CD14-positive monocyte (primary cell): ENCODE data around the gene LACTB. TPM values are rescaled to one million over a fixed set of nuclear protein-coding genes. Genes with fewer than 3 reads are reported as not detected.

ENCODE experiments used
- DNase-seq, 3 donors: peaks; one replicate each; pipeline ENCODE4 v3.0.0-alpha.2; 2011 to 2022
- H2AFZ ChIP-seq: 2 replicates; pipeline ENCODE4 v1.6.0; 2012; ENCODE audit warnings: mild to moderate bottlenecking, low read depth, low read length, inconsistent platforms; ENCODE audit not compliant: insufficient read depth, poor library complexity, severe bottlenecking
- H3K27ac ChIP-seq, 2 donors: 1 replicate in 1 of 2; 2 replicates in 1 of 2; pipeline ENCODE4 v1.5.1; 2012 to 2013; ENCODE audit warnings: low read length in 2 of 2, control low read depth in 1 of 2, inconsistent platforms in 1 of 2, low read depth in 1 of 2, mild to moderate bottlenecking in 1 of 2
- H3K27me3 ChIP-seq, 2 donors: one replicate each; pipeline versions ENCODE4 v1.6.0 to v1.6.1; 2011 to 2013; ENCODE audit warnings: low read length in 2 of 2; ENCODE audit not compliant: control insufficient read depth in 2 of 2, insufficient read depth in 2 of 2
- H3K36me3 ChIP-seq, 2 donors: replicated peaks in 1 of 2; 1 replicate in 1 of 2; 2 replicates in 1 of 2; pipeline versions ENCODE4 v1.5.1 to v1.6.1; 2012 to 2013; ENCODE audit warnings: low read length in 2 of 2, control low read depth in 1 of 2, inconsistent platforms in 1 of 2, mild to moderate bottlenecking in 1 of 2; ENCODE audit not compliant: insufficient read depth in 2 of 2, control insufficient read depth in 1 of 2
- H3K4me1 ChIP-seq, 2 donors: 1 replicate in 1 of 2; 2 replicates in 1 of 2; pipeline versions ENCODE4 v1.5.1 to v1.6.1; 2012 to 2013; ENCODE audit warnings: low read length in 2 of 2, control low read depth in 1 of 2, inconsistent platforms in 1 of 2, mild to moderate bottlenecking in 1 of 2, moderate library complexity in 1 of 2; ENCODE audit not compliant: insufficient read depth in 2 of 2, control insufficient read depth in 1 of 2
- H3K4me2 ChIP-seq: replicated peaks from 2 replicates; pipeline ENCODE3; 2012; ENCODE audit warnings: low read length, moderate library complexity, mild to moderate bottlenecking; ENCODE audit not compliant: poor library complexity, severe bottlenecking; ENCODE audit errors: extremely low read depth
- H3K4me3 ChIP-seq, 3 experiments: fragments of 200-600 bp in 1 of 3; sonication (generic) in 1 of 3; replicated peaks in 1 of 3; 1 replicate in 2 of 3; 2 replicates in 1 of 3; pipeline ENCODE4 v1.5.1; 2011 to 2013; ENCODE audit warnings: low read length in 3 of 3, mild to moderate bottlenecking in 3 of 3, control low read depth in 2 of 3, low read depth in 2 of 3, inconsistent platforms in 1 of 3, moderate library complexity in 1 of 3
- H3K79me2 ChIP-seq: 2 replicates; pipeline ENCODE4 v1.6.0; 2012; ENCODE audit warnings: mild to moderate bottlenecking, control low read depth, inconsistent platforms, low read length, moderate library complexity; ENCODE audit not compliant: insufficient read depth
- H3K9ac ChIP-seq: 2 replicates; pipeline ENCODE4 v1.6.0; 2017; ENCODE audit warnings: low read length, mild to moderate bottlenecking; ENCODE audit not compliant: insufficient read depth, poor library complexity, severe bottlenecking
- H3K9me3 ChIP-seq, 2 donors: replicated peaks in 1 of 2; 1 replicate in 1 of 2; 2 replicates in 1 of 2; pipeline versions ENCODE4 v1.5.1 to v1.6.1; 2012 to 2013; ENCODE audit warnings: low read length in 2 of 2, control low read depth in 1 of 2; ENCODE audit not compliant: control insufficient read depth in 1 of 2, insufficient read depth in 1 of 2
- H4K20me1 ChIP-seq: 2 replicates; pipeline ENCODE4 v1.6.0; 2012; ENCODE audit warnings: mild to moderate bottlenecking, low read length, control low read depth, moderate library complexity; ENCODE audit not compliant: insufficient read depth
- H3K27ac Mint-ChIP-seq, 7 donors: one replicate each; pipeline ENCODE4 v1.8.0; 2020; ENCODE audit warnings: mild to moderate bottlenecking in 7 of 7, mixed read lengths in 7 of 7, moderate library complexity in 6 of 7, inconsistent platforms in 2 of 7
- H3K27me3 Mint-ChIP-seq, 3 donors: one replicate each; pipeline ENCODE4 v1.8.0; 2021 to 2022; ENCODE audit warnings: low read depth in 3 of 3, mild to moderate bottlenecking in 3 of 3, mixed read lengths in 3 of 3, moderate library complexity in 3 of 3, inconsistent platforms in 1 of 3
- H3K36me3 Mint-ChIP-seq, 2 donors: one replicate each; pipeline ENCODE4 v1.8.0; 2020; ENCODE audit warnings: mixed read lengths in 2 of 2, inconsistent platforms in 1 of 2, mild to moderate bottlenecking in 1 of 2
- H3K4me1 Mint-ChIP-seq: one replicate; pipeline ENCODE4 v1.8.0; 2020; ENCODE audit warnings: mild to moderate bottlenecking, mixed read lengths
- H3K4me3 Mint-ChIP-seq, 2 donors: one replicate each; pipeline ENCODE4 v1.8.0; 2020; ENCODE audit warnings: mild to moderate bottlenecking in 2 of 2, mixed read lengths in 2 of 2, moderate library complexity in 1 of 2
- H3K9me3 Mint-ChIP-seq, 7 donors: one replicate each; pipeline ENCODE4 v1.8.0; 2020 to 2022; ENCODE audit warnings: mixed read lengths in 7 of 7, mild to moderate bottlenecking in 6 of 7, moderate library complexity in 6 of 7, inconsistent platforms in 2 of 7
- CTCF ChIP-seq: fragments of 200-600 bp; IDR thresholded peaks from one replicate; pipeline ENCODE4 v1.8.0; 2022; ENCODE audit warnings: antibody characterized with exemption, mild to moderate bottlenecking
- WGBS: methylation state at CpG from one replicate; pipeline ENCODE4 v1.1.5; 2013; ENCODE audit warnings: missing lambda C conversion rate; ENCODE audit not compliant: insufficient coverage; 5-methylcytosine and 5-hydroxymethylcytosine counted together
- intact Hi-C, 2 donors: fragments of 100-400 bp; cut with micrococcal nuclease; formaldehyde crosslinking; loops; one replicate each; pipeline versions ENCODE4 v1.15.0 to v1.15.1; 2023
- polyA plus RNA-seq, 3 donors: library from polyadenylated mRNA; depleted of rRNA in 1 of 3; unstranded in 2 of 3; stranded (reverse) in 1 of 3; fragments of 300-500 nt in 2 of 3; fragments of >200 nt in 1 of 3; fragmentation: Illumina TruSeq in 2 of 3; gene quantifications; 1 replicate in 2 of 3; 2 replicates in 1 of 3; pipeline ENCODE4 v1.2.3, GENCODE V29; 2012 to 2021

Gene LACTB
- polyA plus RNA-seq, 3 donors = 18.5 to 59.3 (median 40.4) TPM

- no peak overlapping the region for H3K9ac ChIP-seq
- intact Hi-C loops = no loop called here
- peaks cover 8% of the 10 kb centered on the region in 2 donors for H3K4me1 ChIP-seq
- WGBS = 100% methylated on average over 2 of the region's 3 CpGs
- Mint-ChIP-seq H3K27me3 (no peaks in the 10 kb centered on the region), H3K36me3 (peaks cover 60 to 65% of the 10 kb centered on the region in 2 donors), H3K4me3 (no peak overlapping the region), H3K27ac (no peak overlapping the region), H3K4me1 (peaks cover 14% of the 10 kb centered on the region), H3K9me3 (peaks cover 0 to 3% (median 0%) of the 10 kb centered on the region in 7 donors)
- H3K4me2 ChIP-seq = no peak overlapping the region
- no peak for DNase-seq
- TF ChIP-seq CTCF = no peak
- H3K79me2 ChIP-seq = peaks cover 69% of the 10 kb centered on the region
- peaks cover 63 to 71% of the 10 kb centered on the region in 2 donors for H3K36me3 ChIP-seq
- H3K27me3 ChIP-seq = no peaks in the 10 kb centered on the region
- H4K20me1 ChIP-seq = peaks cover 91% of the 10 kb centered on the region
- no peak overlapping the region for H3K27ac ChIP-seq
- H3K9me3 ChIP-seq = no peaks in the 10 kb centered on the region
- no peak overlapping the region for H3K4me3 ChIP-seq
- no peak overlapping the region for H2AFZ ChIP-seq
Measured at GRCh38 chr15:63126726-63127125, 5.1 kb downstream of the LACTB start.

- H3K27me3 Mint-ChIP-seq = no peaks in the 10 kb centered on the region
Measured at GRCh38 chr15:63133786-63134185, 12.1 kb downstream of the LACTB start.

More at GRCh38 chr15:63133786-63134185, 12.1 kb downstream of the LACTB start:
- Histone ChIP-seq H3K27ac (peak overlapping the region in 1 of 2 donors; percentile 99), H4K20me1 (peaks cover 33% of the 10 kb centered on the region), H3K79me2 (peaks cover 56% of the 10 kb centered on the region), H3K9me3 (no peaks in the 10 kb centered on the region), H3K4me1 (peaks cover 21 to 27% of the 10 kb centered on the region in 2 donors), H2AFZ (no peak overlapping the region), H3K9ac (no peak overlapping the region), H3K36me3 (peaks cover 49 to 51% of the 10 kb centered on the region in 2 donors), H3K27me3 (no peaks in the 10 kb centered on the region), H3K4me3 (no peak overlapping the region), H3K4me2 (no peak overlapping the region)
- no CpG with 5 or more reads among the region's 1 CpG for WGBS
- peaks cover 28% of the 10 kb centered on the region for H3K4me1 Mint-ChIP-seq
- TF ChIP-seq CTCF = no peak
- no peak for DNase-seq
- peaks cover 0 to 3% (median 0%) of the 10 kb centered on the region in 7 donors for H3K9me3 Mint-ChIP-seq
- no peak overlapping the region for H3K4me3 Mint-ChIP-seq
- H3K27ac Mint-ChIP-seq = peak overlapping the region in 6 of 7 donors; percentile 66 to 99 (median 94)
- H3K36me3 Mint-ChIP-seq = peaks cover 53 to 61% of the 10 kb centered on the region in 2 donors
- intact Hi-C loops = no loop called here
